T-helper 17 cell (primary cell): ENCODE measurements around the gene EXOC4. TPM values are rescaled to one million over a fixed set of nuclear protein-coding genes. Genes with fewer than 3 reads are reported as not detected.

Experiments used
- ATAC-seq: fragments of 150-1000 bp; cut with Tn5 transposase; 2 replicates; pipeline ENCODE4 v1.10.0; 2021; ENCODE audit warnings: mild to moderate bottlenecking, moderate library complexity
- DNase-seq, 3 donors: peaks; one replicate each; pipeline versions ENCODE4 v3.0.0 to v3.0.0-alpha.2; 2020 to 2021
- H3K9me3 ChIP-seq: one replicate; pipeline ENCODE4 v1.7.0; 2013; ENCODE audit warnings: low read length, mild to moderate bottlenecking; ENCODE audit not compliant: control insufficient read depth, poor library complexity, severe bottlenecking
- H3K27ac Mint-ChIP-seq: one replicate; pipeline ENCODE4 v1.8.0; 2022; ENCODE audit warnings: mild to moderate bottlenecking, moderate library complexity, mixed read lengths
- H3K27me3 Mint-ChIP-seq: one replicate; pipeline ENCODE4 v1.8.0; 2022; ENCODE audit warnings: mixed read lengths
- H3K36me3 Mint-ChIP-seq: one replicate; pipeline ENCODE4 v1.8.0; 2022; ENCODE audit warnings: low read depth, mixed read lengths
- H3K4me1 Mint-ChIP-seq: one replicate; pipeline ENCODE4 v1.8.0; 2022; ENCODE audit warnings: mild to moderate bottlenecking, mixed read lengths
- H3K4me3 Mint-ChIP-seq: one replicate; pipeline ENCODE4 v1.8.0; 2022; ENCODE audit warnings: mild to moderate bottlenecking, moderate library complexity, mixed read lengths
- total RNA-seq, 4 donors: library from RNA in 2 of 4; stranded (reverse) in 2 of 4; gene quantifications; one replicate each; pipeline ENCODE4 v1.2.3 and lab custom pipeline; 2022 to 2026

EXOC4 gene
- total RNA-seq, 2 donors from 2014 or later, result 88.8 to 96.6 TPM

GRCh38 chr7:133582766-133583523, 330.1 kb downstream of the EXOC4 start:
- DNase-seq, result no peak
- Mint-ChIP-seq H3K36me3 (peaks cover 2% of the 10 kb centered on the region), H3K4me3 (no peak overlapping the region), H3K27me3 (no peaks in the 10 kb centered on the region), H3K27ac (no peak overlapping the region), H3K4me1 (no peaks in the 10 kb centered on the region)
- no peak for ATAC-seq
- no peaks in the 10 kb centered on the region for H3K9me3 ChIP-seq

- DNase-seq (no peak), ATAC-seq (no peak)
- Mint-ChIP-seq H3K27me3 (no peaks in the 10 kb centered on the region), H3K4me3 (no peak overlapping the region), H3K36me3 (peaks cover 2% of the 10 kb centered on the region), H3K4me1 (no peaks in the 10 kb centered on the region), H3K27ac (no peak overlapping the region)
- H3K9me3 ChIP-seq, result no peaks in the 10 kb centered on the region
Observed at GRCh38 chr7:133583545-133584171, 330.8 kb downstream of the EXOC4 start.

GRCh38 chr7:133584956-133585668, 332.2 kb downstream of the EXOC4 start:
- DNase-seq (no peak), ATAC-seq (no peak)
- Mint-ChIP-seq H3K4me1 (no peaks in the 10 kb centered on the region), H3K27ac (no peak overlapping the region), H3K4me3 (no peak overlapping the region), H3K36me3 (no peaks in the 10 kb centered on the region), H3K27me3 (no peaks in the 10 kb centered on the region)
- no peaks in the 10 kb centered on the region for H3K9me3 ChIP-seq

GRCh38 chr7:133586253-133586652, 333.4 kb downstream of the EXOC4 start:
- no peaks in the 10 kb centered on the region for H3K4me1 Mint-ChIP-seq
- H3K27me3 Mint-ChIP-seq, result no peaks in the 10 kb centered on the region
- H3K9me3 ChIP-seq, result no peaks in the 10 kb centered on the region
- no peak overlapping the region for H3K27ac Mint-ChIP-seq
- DNase-seq (no peak), ATAC-seq (no peak)
- H3K4me3 Mint-ChIP-seq, result no peak overlapping the region
- no peaks in the 10 kb centered on the region for H3K36me3 Mint-ChIP-seq

GRCh38 chr7:133587903-133588302, 335.0 kb downstream of the EXOC4 start:
- ATAC-seq (no peak), DNase-seq (no peak)
- Mint-ChIP-seq H3K27ac (no peak overlapping the region), H3K4me1 (no peaks in the 10 kb centered on the region), H3K4me3 (no peak overlapping the region), H3K36me3 (no peaks in the 10 kb centered on the region), H3K27me3 (no peaks in the 10 kb centered on the region)
- H3K9me3 ChIP-seq, result no peaks in the 10 kb centered on the region

- Mint-ChIP-seq H3K36me3 (peaks cover under 1% of the 10 kb centered on the region), H3K27ac (no peak overlapping the region), H3K27me3 (no peaks in the 10 kb centered on the region), H3K4me1 (no peaks in the 10 kb centered on the region), H3K4me3 (no peak overlapping the region)
- no peaks in the 10 kb centered on the region for H3K9me3 ChIP-seq
- no peak for ATAC-seq
- no peak for DNase-seq
Observed at GRCh38 chr7:133590795-133591194, 337.9 kb downstream of the EXOC4 start.

- no peaks in the 10 kb centered on the region for H3K4me1 Mint-ChIP-seq
- no peaks in the 10 kb centered on the region for H3K9me3 ChIP-seq
- H3K4me3 Mint-ChIP-seq, result no peak overlapping the region
- peaks cover 2% of the 10 kb centered on the region for H3K36me3 Mint-ChIP-seq
- no peak overlapping the region for H3K27ac Mint-ChIP-seq
- H3K27me3 Mint-ChIP-seq, result no peaks in the 10 kb centered on the region
- no peak for DNase-seq
- no peak for ATAC-seq
Observed at GRCh38 chr7:133591704-133592340, 338.9 kb downstream of the EXOC4 start.

- H3K9me3 ChIP-seq, result no peaks in the 10 kb centered on the region
- Mint-ChIP-seq H3K27ac (no peak overlapping the region), H3K36me3 (peaks cover 2% of the 10 kb centered on the region), H3K27me3 (no peaks in the 10 kb centered on the region), H3K4me1 (no peaks in the 10 kb centered on the region), H3K4me3 (no peak overlapping the region)
- no peak for DNase-seq
- ATAC-seq, result no peak
Observed at GRCh38 chr7:133593561-133593960, 340.7 kb downstream of the EXOC4 start.

- no peaks in the 10 kb centered on the region for H3K36me3 Mint-ChIP-seq
- H3K4me1 Mint-ChIP-seq, result peaks cover 4% of the 10 kb centered on the region
- no peak overlapping the region for H3K4me3 Mint-ChIP-seq
- peak overlapping the region; percentile 30 for H3K27ac Mint-ChIP-seq
- ATAC-seq (no peak), DNase-seq (no peak)
- no peaks in the 10 kb centered on the region for H3K27me3 Mint-ChIP-seq
- H3K9me3 ChIP-seq, result no peaks in the 10 kb centered on the region
Observed at GRCh38 chr7:133601617-133602016, 348.7 kb downstream of the EXOC4 start.

GRCh38 chr7:133602291-133602690, 349.4 kb downstream of the EXOC4 start:
- Mint-ChIP-seq H3K36me3 (no peaks in the 10 kb centered on the region), H3K27me3 (no peaks in the 10 kb centered on the region), H3K4me1 (peaks cover 4% of the 10 kb centered on the region), H3K27ac (no peak overlapping the region), H3K4me3 (no peak overlapping the region)
- no peak for DNase-seq
- H3K9me3 ChIP-seq, result no peaks in the 10 kb centered on the region
- ATAC-seq, result no peak

GRCh38 chr7:133606991-133607390, 354.1 kb downstream of the EXOC4 start:
- no peak overlapping the region for H3K4me3 Mint-ChIP-seq
- H3K9me3 ChIP-seq, result no peaks in the 10 kb centered on the region
- H3K36me3 Mint-ChIP-seq, result no peaks in the 10 kb centered on the region
- H3K27me3 Mint-ChIP-seq, result no peaks in the 10 kb centered on the region
- H3K4me1 Mint-ChIP-seq, result peaks cover 2% of the 10 kb centered on the region
- no peak overlapping the region for H3K27ac Mint-ChIP-seq
- ATAC-seq, result no peak
- DNase-seq, result no peak

GRCh38 chr7:133609806-133610205, 356.9 kb downstream of the EXOC4 start:
- Mint-ChIP-seq H3K27ac (no peak overlapping the region), H3K4me1 (peaks cover 5% of the 10 kb centered on the region), H3K36me3 (no peaks in the 10 kb centered on the region)

GRCh38 chr7:133611955-133612354, 359.1 kb downstream of the EXOC4 start:
- DNase-seq, result no peak
- no peaks in the 10 kb centered on the region for H3K27me3 Mint-ChIP-seq
- H3K36me3 Mint-ChIP-seq, result no peaks in the 10 kb centered on the region
- H3K4me1 Mint-ChIP-seq, result peaks cover 5% of the 10 kb centered on the region
- H3K9me3 ChIP-seq, result no peaks in the 10 kb centered on the region
- no peak overlapping the region for H3K27ac Mint-ChIP-seq
- H3K4me3 Mint-ChIP-seq, result no peak overlapping the region
- no peak for ATAC-seq

More at GRCh38 chr7:133609806-133610205, 356.9 kb downstream of the EXOC4 start:
- H3K4me3 Mint-ChIP-seq, result no peak overlapping the region
- no peak for DNase-seq
- no peak for ATAC-seq
- H3K27me3 Mint-ChIP-seq, result no peaks in the 10 kb centered on the region
- H3K9me3 ChIP-seq, result no peaks in the 10 kb centered on the region
